GM19099 (cell line): Measurements from ENCODE around the gene PKP4.

Experiments
- POLR2A ChIP-seq: IDR thresholded peaks from 3 replicates; pipeline ENCODE4 v1.6.1; 2011; ENCODE audit warnings: low read depth; ENCODE audit not compliant: insufficient read length; ENCODE audit errors: extremely low read depth

PKP4 gene

DNA sequence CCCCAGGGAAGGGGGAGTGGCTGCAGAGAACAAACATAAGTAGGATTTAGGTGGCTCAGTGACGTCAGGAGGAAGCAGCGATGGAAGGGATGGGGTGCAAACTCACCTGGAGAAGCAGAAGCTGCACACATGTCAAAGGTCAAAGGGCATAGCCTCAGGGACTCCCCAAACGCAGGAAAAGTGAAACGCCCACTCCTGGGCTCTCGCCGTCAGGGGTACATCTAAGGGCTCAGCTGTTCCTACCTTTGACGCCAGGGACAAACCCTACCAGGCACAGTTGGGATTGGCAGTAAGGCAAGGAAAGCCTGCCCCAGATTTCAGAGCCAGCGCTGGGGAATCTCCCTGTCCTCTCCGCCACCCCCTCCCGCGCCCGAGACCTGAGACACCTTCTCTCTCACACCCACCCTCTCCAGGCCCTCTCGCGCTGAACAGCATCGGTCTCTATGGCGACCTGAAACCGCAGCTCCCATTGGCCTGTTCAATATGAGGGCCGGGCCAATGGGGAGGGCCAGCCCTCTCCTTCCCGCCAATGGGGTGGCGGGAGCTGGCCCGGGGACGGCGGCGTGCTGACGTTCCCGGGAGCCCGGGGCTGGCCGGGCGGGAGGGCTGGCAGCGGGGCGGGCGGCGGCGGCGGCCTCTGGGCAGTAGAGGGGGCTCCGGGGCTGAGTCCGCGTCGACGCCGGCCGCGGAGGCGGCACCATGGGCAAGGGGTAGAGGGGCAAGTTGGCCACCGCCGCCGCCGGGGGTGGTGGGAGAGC lies at the start of gene PKP4, which contains the start of gene CCDC148:
TSS of gene PKP4 (plus strand) at position 644 of the 758 bp plus-strand sequence. CDS start 76,233 bp downstream, outside the sequence.
TSS of gene CCDC148 (minus strand) at position 445 of the 758 bp plus-strand sequence. CDS start at position 131, 314 bp downstream.
- TF ChIP-seq POLR2A: peak; percentile 43

DNA sequence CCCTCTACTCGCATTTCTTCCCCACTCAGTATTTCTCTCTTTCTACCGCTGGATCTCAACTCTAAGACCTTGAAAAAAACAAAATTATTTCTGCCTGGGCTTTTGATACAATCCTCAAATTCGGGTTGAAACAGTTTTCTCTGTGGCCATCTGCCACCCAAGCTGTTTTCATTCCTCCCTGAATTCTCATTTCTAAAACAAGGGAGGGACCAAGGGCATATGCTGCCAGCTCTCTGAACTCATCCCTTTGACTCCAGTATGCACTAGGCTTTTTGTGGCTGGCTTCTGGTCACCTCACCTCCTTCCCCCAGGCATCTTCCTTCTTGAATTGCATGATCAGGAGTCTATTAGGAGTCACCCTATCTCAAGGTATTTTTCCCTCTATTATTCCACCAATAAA lies 49.7 kb upstream of the PKP4 start:
- TF ChIP-seq POLR2A: no peak

DNA sequence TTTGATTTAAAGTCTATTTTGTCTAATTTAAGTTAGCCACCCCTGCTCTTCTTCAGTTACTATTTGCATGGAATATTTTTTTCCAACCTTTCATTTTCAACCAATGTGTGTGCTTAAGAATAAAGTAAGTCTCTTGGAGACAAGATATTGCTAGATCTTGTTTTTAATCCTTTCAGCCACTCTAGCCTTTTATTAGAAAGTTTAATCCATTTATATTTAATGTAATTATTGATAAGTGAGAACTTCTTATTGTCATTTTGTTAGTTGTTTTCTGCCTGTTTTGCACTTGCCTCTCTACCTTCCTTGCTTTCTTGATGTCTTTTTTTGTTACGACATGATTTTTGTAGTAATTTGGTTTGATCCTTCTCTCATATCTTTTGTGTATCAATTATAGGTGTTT lies 46.6 kb upstream of the PKP4 start:
- no peak for TF ChIP-seq POLR2A

DNA sequence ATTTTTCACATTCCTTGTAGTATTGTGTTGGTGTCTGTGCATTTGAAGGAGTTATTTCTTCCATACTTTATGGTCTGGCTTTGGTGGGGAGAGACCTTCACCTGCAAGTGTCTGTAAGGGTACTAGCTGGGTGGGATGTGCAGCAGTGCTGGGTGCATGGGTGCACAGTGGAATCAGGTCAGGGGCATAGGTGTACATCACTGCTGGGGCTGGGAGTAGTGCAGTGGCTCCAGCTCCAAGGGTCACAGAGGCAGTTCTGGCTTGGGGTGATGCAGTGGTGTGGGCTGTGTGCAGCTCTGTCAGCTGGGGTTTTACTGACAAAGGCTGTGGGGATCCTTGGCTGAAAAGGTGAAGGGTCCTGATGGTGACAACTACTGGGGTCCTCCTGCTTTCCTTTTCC lies 45.0 kb upstream of the PKP4 start:
- no peak for TF ChIP-seq POLR2A

DNA sequence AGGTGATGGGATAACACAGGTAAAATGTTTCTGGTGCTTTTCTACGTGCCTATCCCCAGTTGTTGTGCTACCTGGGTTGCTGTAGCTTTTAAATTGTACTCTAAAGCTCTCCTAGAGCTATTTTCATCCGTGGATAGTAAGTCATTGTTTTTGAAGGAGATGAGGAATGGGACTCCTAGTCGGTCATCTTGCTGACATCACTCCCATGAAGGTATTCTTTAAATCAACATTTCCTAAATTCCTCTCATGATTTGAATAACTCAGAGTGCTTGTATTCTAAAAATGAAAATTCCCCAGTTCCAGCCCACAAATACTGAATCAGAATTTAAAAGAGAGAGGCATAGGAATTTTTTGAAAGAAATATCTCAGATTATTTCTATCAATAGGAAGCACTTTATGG lies 44.5 kb upstream of the PKP4 start:
- no peak for TF ChIP-seq POLR2A

DNA sequence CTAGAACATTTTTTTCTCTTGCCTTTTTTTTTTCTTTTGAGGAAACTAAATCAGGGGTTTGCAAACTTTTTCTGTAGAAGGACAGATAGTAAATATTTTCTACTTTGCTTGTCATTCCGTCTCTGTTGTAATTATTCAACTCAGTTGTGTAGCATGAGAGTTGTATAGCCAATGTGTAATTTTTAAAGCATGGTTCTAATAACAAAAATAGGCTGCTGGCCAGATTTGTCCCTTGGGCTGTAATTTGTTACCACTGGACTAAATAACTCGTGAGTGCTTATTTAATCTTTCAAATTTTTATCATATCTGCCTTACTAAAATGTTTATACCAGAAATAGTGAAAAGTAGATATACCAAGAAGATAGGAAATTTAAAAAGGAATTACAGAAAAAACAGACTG lies 43.2 kb upstream of the PKP4 start:
- TF ChIP-seq POLR2A: no peak

DNA sequence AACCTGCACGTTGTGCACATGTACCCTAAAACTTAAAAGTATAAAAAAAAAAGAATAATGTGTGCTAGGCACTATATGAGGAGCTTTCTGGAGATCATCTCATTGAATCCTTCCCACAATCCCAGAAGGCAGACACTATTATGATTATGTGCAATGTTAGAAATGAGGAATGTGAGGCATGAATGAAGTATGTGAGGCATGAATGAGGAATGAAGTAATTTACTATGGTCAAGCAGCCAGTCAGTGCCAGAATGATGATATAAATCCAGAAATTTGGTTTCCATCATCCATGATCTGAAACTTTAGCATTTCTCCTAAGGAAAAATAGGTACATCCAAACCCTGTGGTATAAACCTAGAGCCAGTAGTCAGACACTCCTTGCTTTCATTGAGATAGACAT lies 42.2 kb upstream of the PKP4 start:
- no peak for TF ChIP-seq POLR2A

DNA sequence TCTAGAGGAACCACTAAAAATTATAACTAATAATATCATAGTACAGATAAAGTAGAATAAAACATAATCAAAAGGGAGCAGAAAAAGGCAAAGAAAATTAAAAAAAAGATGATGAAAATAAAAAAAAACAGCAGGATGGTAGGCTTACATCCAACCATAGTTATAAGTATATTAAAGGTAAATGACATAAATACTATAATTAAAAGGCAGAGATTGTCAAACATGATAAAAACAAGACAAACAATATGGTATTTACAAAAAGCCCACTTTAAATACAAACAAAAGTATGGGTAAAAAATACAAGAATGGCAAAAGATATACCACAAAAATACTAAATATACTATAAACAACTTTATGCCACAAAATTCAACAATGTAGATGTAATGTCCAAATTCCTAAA lies 24.6 kb upstream of the PKP4 start:
- TF ChIP-seq POLR2A: no peak

DNA sequence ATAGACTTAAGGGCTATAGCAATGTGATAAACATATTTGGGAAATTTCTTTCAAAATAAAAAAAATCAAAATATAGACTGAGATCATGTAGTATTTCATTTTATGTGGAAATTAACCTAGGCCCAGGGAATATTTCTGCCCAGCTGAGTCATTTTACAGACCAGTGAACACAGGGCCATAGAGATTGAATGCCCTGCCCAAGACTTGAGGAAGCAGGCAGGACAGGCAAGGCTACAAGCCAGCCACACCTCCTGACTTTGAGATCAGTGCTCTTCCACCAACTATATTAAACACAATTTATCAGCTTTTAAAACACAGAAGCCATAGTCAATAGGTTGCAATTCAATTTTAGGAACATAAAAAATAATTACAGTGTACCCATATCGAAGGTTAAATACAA lies 13.1 kb upstream of the PKP4 start:
- no peak for TF ChIP-seq POLR2A

GRCh38 chr2:158457092-158457825 lies 507 bp downstream of the PKP4 start:
- TF ChIP-seq POLR2A: peak; percentile 16

GRCh38 chr2:158457826-158458616 lies 1.3 kb downstream of the PKP4 start:
- TF ChIP-seq POLR2A: no peak

- TF ChIP-seq POLR2A: no peak
Observed at GRCh38 chr2:158458617-158458920, 1.8 kb downstream of the PKP4 start.

GRCh38 chr2:158459161-158460003 lies 2.6 kb downstream of the PKP4 start:
- no peak for TF ChIP-seq POLR2A

DNA sequence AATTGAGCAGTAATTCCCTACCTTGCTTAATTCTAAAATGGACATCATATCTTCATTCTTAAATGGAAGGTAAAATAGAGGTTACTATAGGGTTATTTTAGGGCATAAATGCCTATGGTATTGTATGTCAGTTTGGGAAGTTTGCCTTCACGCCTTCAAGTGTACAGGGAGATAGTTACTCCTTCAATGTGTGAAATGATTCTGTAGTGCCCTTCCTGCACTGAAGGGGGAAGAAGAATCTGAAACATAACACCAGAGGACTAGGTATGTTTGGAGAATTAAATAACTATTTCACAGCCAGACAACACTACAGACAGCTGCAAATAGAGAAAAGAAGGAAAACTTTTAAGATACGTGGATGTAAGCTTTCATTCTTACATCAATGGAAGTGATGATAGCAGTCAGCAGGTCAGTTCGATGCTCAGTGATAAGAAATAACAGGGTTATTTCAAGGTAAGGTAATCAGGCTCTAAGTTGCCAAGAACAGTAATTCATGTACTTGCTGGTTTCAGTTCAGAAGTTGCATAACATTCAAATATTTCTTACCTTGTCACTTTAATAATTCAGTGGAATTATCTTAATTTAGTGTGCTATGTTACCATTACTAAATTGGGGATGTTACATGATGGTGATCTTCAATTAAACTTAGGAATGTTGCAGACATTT lies 4.0 kb downstream of the PKP4 start:
- TF ChIP-seq POLR2A: no peak
